Measurements from ENCODE around the gene RPS27. TPM values are rescaled to one million over a fixed set of nuclear protein-coding genes. Genes with fewer than 3 reads are reported as not detected.

RPS27 gene
- total RNA-seq, 2 donors from 2014 or later: 1,048 to 1,210 TPM

DNA sequence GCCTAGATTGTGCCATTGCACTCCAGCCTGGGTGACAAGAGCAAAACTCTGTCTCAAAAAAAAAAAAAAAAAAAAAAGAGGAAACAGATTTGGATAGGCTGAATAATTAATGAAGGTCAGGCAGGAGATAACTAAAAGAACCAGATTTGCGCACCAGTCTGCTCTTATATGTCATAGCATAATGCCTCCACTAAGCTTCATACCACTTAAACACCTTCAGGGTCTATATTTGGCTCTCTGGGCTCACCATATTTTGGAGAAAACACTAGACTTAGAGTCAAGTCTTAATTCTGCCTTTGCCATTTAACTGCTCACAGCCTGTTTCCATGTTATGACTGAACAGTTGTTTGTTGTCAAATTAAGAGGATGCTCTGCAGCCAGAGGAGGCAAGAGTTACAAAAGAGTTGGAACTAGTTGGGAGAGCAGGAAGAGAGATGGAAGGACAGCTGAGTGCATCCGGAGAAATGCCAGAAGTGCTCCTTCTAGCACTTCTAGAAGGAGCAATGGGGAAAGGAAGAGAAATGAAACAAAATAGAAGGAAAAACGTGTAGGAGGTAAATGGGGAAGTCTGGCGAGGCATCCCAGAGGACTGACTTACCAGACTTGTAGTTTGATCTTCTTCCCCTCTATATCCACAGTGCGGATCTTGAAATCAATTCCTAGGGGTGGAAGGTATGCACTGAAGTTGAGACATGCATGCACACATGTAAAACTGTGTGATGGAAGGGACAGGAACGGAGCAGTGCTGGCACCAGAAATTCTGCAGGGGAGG is 6.3 kb upstream of the RPS27 start:
- H3K36me3 ChIP-seq: no peaks in the 10 kb centered on the region
- H3K9me3 ChIP-seq: no peaks in the 10 kb centered on the region
- H3K27me3 ChIP-seq: no peaks in the 10 kb centered on the region
- H3K9ac ChIP-seq (ENCODE audit: low read depth in 2 of 2, low read length in 2 of 2): peak overlapping the region in 1 of 2 donors; percentile 92
- no peak overlapping the region for H3K4me3 ChIP-seq
- TF ChIP-seq, protein P1, sequence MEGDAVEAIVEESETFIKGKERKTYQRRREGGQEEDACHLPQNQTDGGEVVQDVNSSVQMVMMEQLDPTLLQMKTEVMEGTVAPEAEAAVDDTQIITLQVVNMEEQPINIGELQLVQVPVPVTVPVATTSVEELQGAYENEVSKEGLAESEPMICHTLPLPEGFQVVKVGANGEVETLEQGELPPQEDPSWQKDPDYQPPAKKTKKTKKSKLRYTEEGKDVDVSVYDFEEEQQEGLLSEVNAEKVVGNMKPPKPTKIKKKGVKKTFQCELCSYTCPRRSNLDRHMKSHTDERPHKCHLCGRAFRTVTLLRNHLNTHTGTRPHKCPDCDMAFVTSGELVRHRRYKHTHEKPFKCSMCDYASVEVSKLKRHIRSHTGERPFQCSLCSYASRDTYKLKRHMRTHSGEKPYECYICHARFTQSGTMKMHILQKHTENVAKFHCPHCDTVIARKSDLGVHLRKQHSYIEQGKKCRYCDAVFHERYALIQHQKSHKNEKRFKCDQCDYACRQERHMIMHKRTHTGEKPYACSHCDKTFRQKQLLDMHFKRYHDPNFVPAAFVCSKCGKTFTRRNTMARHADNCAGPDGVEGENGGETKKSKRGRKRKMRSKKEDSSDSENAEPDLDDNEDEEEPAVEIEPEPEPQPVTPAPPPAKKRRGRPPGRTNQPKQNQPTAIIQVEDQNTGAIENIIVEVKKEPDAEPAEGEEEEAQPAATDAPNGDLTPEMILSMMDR (IDR thresholded peaks at IDR 0.05): no peak
- peak overlapping the region; percentile 63 for H3K27ac ChIP-seq
- intact Hi-C loops (cut with DNase I): loop anchor here (10.0 kb wide), 1 partner anchor 310 kb away; the partner anchor contains the start of genes ILF2 and NPR1
- peaks cover 7% of the 10 kb centered on the region for H3K4me1 ChIP-seq
- DNase-seq: no peak

DNA sequence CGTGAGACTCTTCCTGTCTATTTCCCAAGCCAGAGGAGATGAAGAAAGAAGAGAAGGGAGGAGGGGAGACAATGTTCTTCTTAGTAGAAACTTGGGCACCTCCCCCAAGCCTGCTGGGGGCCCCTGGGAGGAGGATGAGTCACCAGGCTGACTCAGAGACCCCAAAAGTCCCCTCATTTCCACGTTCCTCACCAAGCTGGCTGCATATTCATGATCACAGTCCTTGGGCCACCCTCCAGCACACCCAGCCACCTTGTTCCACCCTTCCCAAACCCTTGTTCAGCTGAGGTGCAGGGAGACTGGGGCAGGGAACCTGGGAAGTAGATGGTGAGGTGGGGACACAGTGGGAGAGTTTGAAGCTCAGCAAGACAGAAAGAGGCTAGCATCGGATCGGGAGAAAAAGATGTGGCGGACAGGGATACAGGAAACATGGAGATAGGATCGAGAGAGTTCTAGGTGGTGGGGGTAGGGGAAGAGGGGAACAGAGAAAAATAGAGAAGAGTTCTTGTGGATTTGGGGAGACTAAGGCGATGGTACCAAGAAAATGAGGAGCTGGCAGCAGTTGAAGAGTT is 5.1 kb upstream of the RPS27 start:
- Histone ChIP-seq H3K9ac (ENCODE audit: low read depth in 2 of 2, low read length in 2 of 2) (peak overlapping the region; percentile 70 to 92), H3K9me3 (no peaks in the 10 kb centered on the region), H3K36me3 (no peaks in the 10 kb centered on the region), H3K4me1 (peaks cover 7% of the 10 kb centered on the region), H3K27me3 (no peaks in the 10 kb centered on the region), H3K4me3 (peak overlapping the region; percentile 47), H3K27ac (peak overlapping the region; percentile 63)
- TF ChIP-seq, protein P1 (IDR thresholded peaks at IDR 0.05): no peak
- DNase-seq: no peak
- intact Hi-C loops (cut with DNase I): loop anchor here (5.0 to 10.0 kb wide), 3 partner anchors 63 to 311 kb away; partner anchors contain the start of genes GATAD2B, ILF2 and NPR1

DNA sequence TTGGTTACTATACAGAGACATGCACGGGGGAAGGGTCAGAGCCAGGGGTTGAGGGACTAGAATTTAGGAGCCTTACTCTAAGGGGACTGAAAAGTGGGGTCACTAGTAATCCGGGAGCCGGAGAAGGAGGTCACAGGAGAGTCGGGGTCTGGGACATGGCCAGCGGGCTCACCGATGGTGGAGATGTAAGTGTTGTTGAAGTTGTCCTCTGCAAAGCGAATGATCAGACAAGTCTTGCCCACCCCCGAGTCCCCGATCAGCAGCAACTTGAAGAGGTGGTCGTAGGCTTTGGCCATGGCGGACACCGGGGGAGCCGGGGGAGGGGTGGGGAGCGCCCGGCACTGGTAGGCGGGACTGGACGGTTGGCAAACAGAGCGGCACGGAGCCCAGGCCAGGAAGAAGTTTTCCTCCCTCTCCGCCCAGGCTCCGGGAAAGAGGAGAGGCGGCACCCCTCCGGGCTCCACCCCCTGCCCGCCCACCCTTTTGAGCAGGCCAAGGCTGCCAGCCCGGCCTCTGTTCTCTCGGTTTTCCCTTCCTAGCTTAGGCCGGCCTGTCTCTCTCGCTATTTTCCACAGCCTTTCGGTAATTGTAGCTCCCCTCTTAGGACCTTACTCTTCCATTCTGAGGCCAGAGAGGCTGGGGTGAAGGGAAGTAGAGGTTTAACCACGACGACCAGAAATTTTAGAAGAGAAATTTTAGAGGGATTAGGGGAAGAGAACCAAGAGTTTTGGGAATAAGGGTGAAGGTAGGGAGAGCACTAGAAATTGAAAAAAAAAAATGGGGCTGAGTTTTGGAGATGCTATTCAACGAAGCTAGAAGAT is 4.4 kb upstream of the RPS27 start, which contains the start of gene RAB13:
Gene RAB13 (minus strand): TSS at position 399 of the 821 bp plus-strand sequence. CDS start 103 bp downstream, at position 296.
- H3K4me3 ChIP-seq: peak within 1 kb of the TSS; percentile 47

DNA sequence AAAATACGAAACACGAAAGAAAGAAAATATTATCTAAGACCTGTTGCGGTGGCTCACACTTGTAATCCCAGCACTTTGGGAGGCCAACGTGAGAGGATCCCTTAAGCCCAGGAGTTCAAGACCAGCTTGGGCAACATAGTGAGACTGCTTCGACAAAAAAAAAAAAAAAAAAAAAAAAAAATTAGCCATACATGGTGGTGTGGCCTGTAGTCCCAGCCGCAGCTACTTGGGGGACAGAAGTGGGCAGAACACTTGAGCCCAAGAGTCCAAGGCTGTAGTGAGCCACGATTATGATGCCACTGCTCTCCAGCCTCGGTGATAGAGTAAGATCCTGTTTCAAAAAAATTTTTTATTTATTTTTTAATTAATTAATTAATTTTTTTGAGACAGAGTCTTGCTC is 2.9 kb upstream of the RPS27 start:
- Histone ChIP-seq H3K9me3 (no peaks in the 10 kb centered on the region), H3K9ac (ENCODE audit: low read depth in 2 of 2, low read length in 2 of 2) (no peak overlapping the region), H3K36me3 (no peaks in the 10 kb centered on the region), H3K4me1 (peaks cover 11% of the 10 kb centered on the region), H3K27ac (peak overlapping the region; percentile 63), H3K27me3 (no peaks in the 10 kb centered on the region), H3K4me3 (no peak overlapping the region)
- no peak for DNase-seq
- TF ChIP-seq, protein P1 (IDR thresholded peaks at IDR 0.05): no peak
- intact Hi-C loops (cut with DNase I): loop anchor here (2.0 to 10.0 kb wide), 4 partner anchors 65 to 313 kb away; partner anchors contain the start of genes GATAD2B, ILF2 and NPR1

More for the DNA sequence above, 4.4 kb upstream of the RPS27 start, which contains the start of gene RAB13:
- Histone ChIP-seq H3K9ac (ENCODE audit: low read depth in 2 of 2, low read length in 2 of 2) (peak within 1 kb of the TSS; percentile 70 to 92), H3K27ac (peak within 1 kb of the TSS; percentile 63), H3K4me1 (peaks cover 7% of the 10 kb centered on the region), H3K36me3 (no peaks in the 10 kb centered on the region), H3K27me3 (no peaks in the 10 kb centered on the region), H3K9me3 (no peaks in the 10 kb centered on the region)
- DNase-seq: peak; percentile 93
- TF ChIP-seq, protein P1 (IDR thresholded peaks at IDR 0.05): no peak
- intact Hi-C loops (cut with DNase I): loop anchor here (2.0 to 10.0 kb wide), 4 partner anchors 64 to 311 kb away; partner anchors contain the start of genes GATAD2B, ILF2 and NPR1

DNA sequence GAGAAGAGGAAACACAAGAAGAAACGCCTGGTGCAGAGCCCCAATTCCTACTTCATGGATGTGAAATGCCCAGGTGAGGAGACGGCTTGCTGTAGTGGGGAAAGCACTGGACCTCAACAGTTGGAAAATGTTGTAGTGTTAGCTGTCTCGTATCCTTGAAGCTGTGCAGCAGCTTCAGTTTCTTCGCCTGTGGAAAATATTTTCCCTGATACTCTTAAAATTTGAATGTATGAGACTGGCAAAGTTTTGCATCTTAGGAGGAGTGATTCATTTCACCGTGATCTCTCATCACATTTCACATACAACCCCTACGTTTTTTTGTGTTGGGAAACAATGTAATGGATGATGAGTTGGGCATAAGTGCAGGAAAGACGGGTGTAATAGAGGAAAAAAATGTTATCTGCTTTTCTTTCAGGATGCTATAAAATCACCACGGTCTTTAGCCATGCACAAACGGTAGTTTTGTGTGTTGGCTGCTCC is 629 bp downstream of the RPS27 start:
- peaks cover 4% of the 10 kb centered on the region for H3K4me1 ChIP-seq
- H3K9ac ChIP-seq (ENCODE audit: low read depth in 2 of 2, low read length in 2 of 2): peak overlapping the region; percentile 82 to 98
- no peaks in the 10 kb centered on the region for H3K36me3 ChIP-seq
- H3K27ac ChIP-seq: peak overlapping the region; percentile 81
- TF ChIP-seq, protein P1 (IDR thresholded peaks at IDR 0.05): no peak
- no peak for DNase-seq
- intact Hi-C loops (cut with DNase I): no loop called here
- H3K9me3 ChIP-seq: no peaks in the 10 kb centered on the region
- no peaks in the 10 kb centered on the region for H3K27me3 ChIP-seq
- H3K4me3 ChIP-seq: peak overlapping the region; percentile 87

Data from colonic mucosa (tissue), 4 donors.